ENCODE measurements around the gene AAGAB.

DNA sequence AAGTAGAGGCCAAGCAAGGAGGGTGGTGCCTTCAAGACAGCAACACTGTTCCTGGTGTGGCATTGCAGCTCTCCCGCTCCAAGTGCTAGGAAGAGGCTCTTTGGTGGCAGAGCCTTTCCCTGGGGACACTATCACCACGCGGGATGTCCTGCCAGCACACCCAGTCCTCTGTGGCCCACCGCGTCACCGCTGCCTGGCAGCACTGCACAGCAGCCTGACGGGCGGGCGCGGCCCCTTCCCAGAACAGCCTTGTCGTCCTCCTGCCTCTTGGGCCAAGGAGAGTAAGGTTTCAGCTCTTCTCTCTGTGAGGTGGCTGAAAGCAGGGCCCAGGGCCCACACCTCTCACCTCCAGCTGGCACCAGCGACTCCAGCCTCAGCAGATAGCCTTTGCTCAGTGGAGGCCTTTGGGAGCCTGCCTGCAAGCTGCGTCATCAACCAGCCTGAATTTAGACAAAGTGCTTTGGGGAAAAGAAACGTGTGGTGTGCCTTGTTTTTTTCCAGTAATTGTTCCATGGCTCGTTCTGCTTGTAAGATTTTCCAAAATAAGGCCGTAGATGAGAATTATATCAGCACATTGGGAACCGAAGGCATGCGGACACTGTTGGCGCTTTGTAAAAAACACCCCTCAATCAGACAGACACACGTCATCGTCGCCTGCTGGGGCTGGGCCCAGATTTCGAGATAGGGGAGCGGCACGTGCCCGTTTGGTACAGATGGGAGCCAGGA is 65.0 kb downstream of the AAGAB start:
- TF ChIP-seq CTCF (IDR thresholded peaks at IDR 0.05) (no peak), REST (IDR thresholded peaks at IDR 0.05; ENCODE audit: insufficient read depth in 1 of 2, low read depth in 2 of 2, low read length in 1 of 2) (no peak), POLR2AphosphoS5 (IDR thresholded peaks at IDR 0.05; ENCODE audit: low read depth, low read length) (no peak), TCF7L2 (IDR thresholded peaks at IDR 0.05; ENCODE audit: low read depth, low read length) (no peak), SIN3A (IDR thresholded peaks at IDR 0.05; ENCODE audit: borderline replicate concordance, insufficient read depth, low read depth, low read length) (no peak)

Data from Panc1 (cell line).